ENCODE results near the gene CFAP251.

DNA sequence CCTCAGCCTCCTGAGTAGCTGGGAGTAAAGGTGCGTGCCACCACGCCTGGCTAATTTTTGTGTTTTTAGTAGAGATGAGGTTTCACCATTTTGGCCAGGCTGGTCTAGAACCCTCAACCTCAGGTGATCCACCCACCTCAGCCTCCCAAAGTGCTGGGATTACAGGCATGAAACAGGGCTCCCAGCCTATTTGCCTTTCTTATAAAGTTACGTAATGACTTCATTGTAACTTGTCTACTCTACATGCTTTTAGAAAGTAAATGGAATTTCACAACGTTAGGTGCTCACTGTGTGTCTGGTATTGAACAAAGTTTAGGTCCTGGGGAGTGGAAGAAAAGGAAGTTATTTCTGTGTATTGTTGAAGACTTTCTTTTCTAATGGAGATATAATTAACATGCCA lies 12.5 kb downstream of the CFAP251 start:
- TF ChIP-seq, protein P1, sequence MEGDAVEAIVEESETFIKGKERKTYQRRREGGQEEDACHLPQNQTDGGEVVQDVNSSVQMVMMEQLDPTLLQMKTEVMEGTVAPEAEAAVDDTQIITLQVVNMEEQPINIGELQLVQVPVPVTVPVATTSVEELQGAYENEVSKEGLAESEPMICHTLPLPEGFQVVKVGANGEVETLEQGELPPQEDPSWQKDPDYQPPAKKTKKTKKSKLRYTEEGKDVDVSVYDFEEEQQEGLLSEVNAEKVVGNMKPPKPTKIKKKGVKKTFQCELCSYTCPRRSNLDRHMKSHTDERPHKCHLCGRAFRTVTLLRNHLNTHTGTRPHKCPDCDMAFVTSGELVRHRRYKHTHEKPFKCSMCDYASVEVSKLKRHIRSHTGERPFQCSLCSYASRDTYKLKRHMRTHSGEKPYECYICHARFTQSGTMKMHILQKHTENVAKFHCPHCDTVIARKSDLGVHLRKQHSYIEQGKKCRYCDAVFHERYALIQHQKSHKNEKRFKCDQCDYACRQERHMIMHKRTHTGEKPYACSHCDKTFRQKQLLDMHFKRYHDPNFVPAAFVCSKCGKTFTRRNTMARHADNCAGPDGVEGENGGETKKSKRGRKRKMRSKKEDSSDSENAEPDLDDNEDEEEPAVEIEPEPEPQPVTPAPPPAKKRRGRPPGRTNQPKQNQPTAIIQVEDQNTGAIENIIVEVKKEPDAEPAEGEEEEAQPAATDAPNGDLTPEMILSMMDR (IDR thresholded peaks at IDR 0.05) = no peak
- no peak for TF ChIP-seq POLR2A (IDR thresholded peaks at IDR 0.05)
